Adipocyte (in vitro differentiated cells): ENCODE measurements around the gene FAM163A.
"Not testable (repeated sequence)": the region's sequence is repeated elsewhere in the genome, so short reads cannot be mapped to it uniquely, and the experiment has no call there.

Experiments used
- DNase-seq: peaks from one replicate; pipeline ENCODE4 v3.0.0-alpha.2; 2015; ENCODE audit warnings: low read depth
- H3K27me3 ChIP-seq: replicated peaks from 2 replicates; pipeline ENCODE4 v1.7.0; 2013; ENCODE audit warnings: mild to moderate bottlenecking, low read length, moderate library complexity; ENCODE audit not compliant: control insufficient read depth, insufficient read depth
- H3K36me3 ChIP-seq: 2 replicates; pipeline ENCODE4 v1.7.0; 2013; ENCODE audit warnings: low read length, mild to moderate bottlenecking, moderate library complexity; ENCODE audit not compliant: control insufficient read depth, insufficient read depth, severe bottlenecking
- H3K4me1 ChIP-seq: 2 replicates; pipeline ENCODE4 v1.7.0; 2013; ENCODE audit warnings: mild to moderate bottlenecking, low read length, moderate library complexity; ENCODE audit not compliant: control insufficient read depth, insufficient read depth
- H3K4me3 ChIP-seq: 2 replicates; pipeline ENCODE4 v1.7.0; 2013; ENCODE audit warnings: mild to moderate bottlenecking, low read length, moderate library complexity
- H3K9ac ChIP-seq: 2 replicates; pipeline ENCODE4 v1.7.0; 2013; ENCODE audit warnings: mild to moderate bottlenecking, low read length, moderate library complexity
- H3K9me3 ChIP-seq: 2 replicates; pipeline ENCODE4 v1.7.0; 2013; ENCODE audit warnings: mild to moderate bottlenecking, low read length, moderate library complexity; ENCODE audit not compliant: control insufficient read depth

The FAM163A gene

GRCh38 chr1:179742717-179743678, at the start of gene FAM163A:
FAM163A (plus strand) TSS chr1:179743291; CDS start chr1:179813098, 69,807 bp downstream.
- peak; percentile 21 for DNase-seq
- Histone ChIP-seq H3K4me3 (no peak within 1 kb of the TSS), H3K36me3 (no peaks in the 10 kb centered on the region), H3K9me3 (peaks cover 23% of the 10 kb centered on the region), H3K4me1 (no peaks in the 10 kb centered on the region), H3K27me3 (peaks cover 65% of the 10 kb centered on the region), H3K9ac (no peak within 1 kb of the TSS)

- H3K9ac ChIP-seq, H3K9me3 ChIP-seq, H3K36me3 ChIP-seq, H3K4me1 ChIP-seq, H3K4me3 ChIP-seq, DNase-seq: not testable (repeated sequence)
- peaks cover 10% of the 10 kb centered on the region for H3K27me3 ChIP-seq
Observed at GRCh38 chr1:179694530-179694929, 48.6 kb upstream of the FAM163A start.

- Histone ChIP-seq H3K9ac (no peak overlapping the region), H3K4me3 (no peak overlapping the region), H3K27me3 (peaks cover 8% of the 10 kb centered on the region), H3K9me3 (no peaks in the 10 kb centered on the region), H3K36me3 (no peaks in the 10 kb centered on the region), H3K4me1 (no peaks in the 10 kb centered on the region)
- no peak for DNase-seq
Observed at GRCh38 chr1:179702946-179703539, 40.0 kb upstream of the FAM163A start.

- Histone ChIP-seq H3K27me3 (peaks cover 8% of the 10 kb centered on the region), H3K9me3 (no peaks in the 10 kb centered on the region), H3K36me3 (no peaks in the 10 kb centered on the region), H3K4me1 (no peaks in the 10 kb centered on the region), H3K9ac (no peak overlapping the region), H3K4me3 (no peak overlapping the region)
- peak; percentile 84 for DNase-seq
Observed at GRCh38 chr1:179706339-179706941, 36.7 kb upstream of the FAM163A start.

GRCh38 chr1:179707406-179707805, 35.7 kb upstream of the FAM163A start:
- H3K27me3 ChIP-seq = peaks cover 8% of the 10 kb centered on the region
- H3K9me3 ChIP-seq = no peaks in the 10 kb centered on the region
- DNase-seq = peak; percentile 27
- no peak overlapping the region for H3K9ac ChIP-seq
- no peak overlapping the region for H3K4me3 ChIP-seq
- no peaks in the 10 kb centered on the region for H3K4me1 ChIP-seq
- no peaks in the 10 kb centered on the region for H3K36me3 ChIP-seq

DNA sequence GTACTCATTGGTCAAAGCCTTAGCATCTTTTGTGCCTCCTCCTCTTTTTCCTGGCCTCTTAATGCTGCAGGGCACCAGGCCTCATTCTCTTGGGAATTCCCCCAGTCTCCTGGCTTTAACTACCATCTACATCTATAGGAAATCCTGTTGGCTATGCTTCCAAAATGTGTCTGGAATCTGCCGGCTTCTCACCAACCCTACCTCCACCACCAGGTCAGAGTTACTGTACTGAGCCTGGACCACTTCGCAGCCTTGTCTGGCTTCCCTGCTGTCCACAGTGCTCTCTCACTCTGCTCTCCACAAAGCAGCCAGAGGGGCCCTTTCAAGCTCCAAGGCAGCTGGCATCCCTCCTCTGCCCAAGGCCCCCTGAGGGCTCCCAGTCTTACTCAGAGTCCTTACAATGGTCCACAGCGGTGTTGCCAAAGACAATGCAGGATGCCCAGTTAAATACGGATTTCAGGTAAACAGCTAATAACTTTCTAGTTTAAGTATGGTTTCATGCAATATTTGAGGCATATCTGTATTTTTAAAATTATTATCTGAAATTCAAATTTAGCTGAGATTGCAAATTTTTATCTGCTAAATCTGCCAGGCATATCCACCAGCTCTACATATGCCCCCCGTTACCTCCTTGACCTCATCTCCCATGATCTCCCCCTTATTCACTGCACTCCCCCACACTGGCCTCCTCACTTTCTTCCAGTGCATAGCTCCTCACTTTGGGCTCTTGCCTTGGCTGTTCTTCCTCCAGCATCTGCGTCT, 34.5 kb upstream of the FAM163A start:
- H3K9ac ChIP-seq = no peak overlapping the region
- H3K4me3 ChIP-seq = no peak overlapping the region
- H3K9me3 ChIP-seq = peaks cover 5% of the 10 kb centered on the region
- no peak for DNase-seq
- no peaks in the 10 kb centered on the region for H3K4me1 ChIP-seq
- H3K36me3 ChIP-seq = no peaks in the 10 kb centered on the region
- H3K27me3 ChIP-seq = peaks cover 1% of the 10 kb centered on the region

GRCh38 chr1:179709841-179710329, 33.2 kb upstream of the FAM163A start:
- no peak overlapping the region for H3K9ac ChIP-seq
- peak; percentile 22 for DNase-seq
- H3K36me3 ChIP-seq = no peaks in the 10 kb centered on the region
- H3K27me3 ChIP-seq = no peaks in the 10 kb centered on the region
- no peaks in the 10 kb centered on the region for H3K4me1 ChIP-seq
- H3K9me3 ChIP-seq = peaks cover 14% of the 10 kb centered on the region
- H3K4me3 ChIP-seq = no peak overlapping the region

GRCh38 chr1:179714159-179714558, 28.9 kb upstream of the FAM163A start:
- no peaks in the 10 kb centered on the region for H3K27me3 ChIP-seq
- no peak overlapping the region for H3K9ac ChIP-seq
- no peaks in the 10 kb centered on the region for H3K4me1 ChIP-seq
- H3K4me3 ChIP-seq = no peak overlapping the region
- DNase-seq = no peak
- H3K36me3 ChIP-seq = no peaks in the 10 kb centered on the region
- peaks cover 55% of the 10 kb centered on the region for H3K9me3 ChIP-seq

DNA sequence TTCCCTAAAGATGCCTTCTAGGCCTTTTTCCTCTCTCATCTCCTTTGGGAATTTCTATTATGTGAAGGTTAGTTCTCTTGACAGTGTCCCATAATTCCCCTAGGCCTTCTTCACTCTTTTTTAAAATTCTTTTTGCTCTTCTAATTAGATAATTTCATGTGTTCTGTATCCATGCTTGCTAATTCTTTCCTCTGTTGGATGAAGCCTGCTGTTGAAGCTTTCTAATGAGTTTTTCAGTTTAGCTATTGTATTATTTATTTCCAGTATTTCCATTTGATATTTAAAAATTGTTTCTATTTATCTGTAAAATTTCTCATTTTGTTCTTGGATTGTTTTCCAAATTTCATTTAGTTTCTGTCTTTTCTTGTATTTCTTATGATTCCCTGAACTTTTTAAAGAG, 28.5 kb upstream of the FAM163A start:
- H3K27me3 ChIP-seq = no peaks in the 10 kb centered on the region
- no peaks in the 10 kb centered on the region for H3K36me3 ChIP-seq
- DNase-seq = no peak
- no peak overlapping the region for H3K9ac ChIP-seq
- H3K4me1 ChIP-seq = no peaks in the 10 kb centered on the region
- peaks cover 59% of the 10 kb centered on the region for H3K9me3 ChIP-seq
- no peak overlapping the region for H3K4me3 ChIP-seq

DNA sequence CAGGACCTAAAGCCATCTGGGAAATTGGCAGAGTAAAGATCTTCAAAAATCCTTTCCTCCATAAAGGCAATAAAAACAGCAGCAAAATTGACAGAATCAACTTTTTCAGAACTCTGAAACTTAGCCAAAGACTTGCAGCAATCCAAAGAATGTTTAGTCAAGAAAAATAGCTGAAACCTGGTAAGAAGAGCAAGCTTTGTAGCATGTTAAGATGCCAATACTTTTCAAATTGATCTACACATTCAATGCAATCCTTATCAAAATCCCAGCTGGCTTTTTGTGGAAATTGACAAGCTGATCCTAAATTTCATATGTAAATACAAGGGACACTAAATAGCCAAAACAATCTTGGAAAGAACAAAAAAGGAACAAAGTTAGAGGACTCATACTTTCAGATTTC, 23.8 kb upstream of the FAM163A start:
- H3K9ac ChIP-seq = no peak overlapping the region
- H3K27me3 ChIP-seq = no peaks in the 10 kb centered on the region
- DNase-seq = no peak
- peaks cover 75% of the 10 kb centered on the region for H3K9me3 ChIP-seq
- H3K4me3 ChIP-seq = no peak overlapping the region
- H3K4me1 ChIP-seq = no peaks in the 10 kb centered on the region
- H3K36me3 ChIP-seq = no peaks in the 10 kb centered on the region
